GM12891 (cell line): ENCODE data around the gene CHCHD4.

Source experiments
- POLR2A ChIP-seq: IDR thresholded peaks from 2 replicates; pipeline ENCODE4 v1.6.1; 2011; ENCODE audit warnings: low read depth, low read length, control low read depth
- POLR2AphosphoS5 ChIP-seq: IDR thresholded peaks from 2 replicates; pipeline ENCODE4 v1.6.1; 2011; ENCODE audit warnings: low read depth, low read length, control low read depth
- SPI1 ChIP-seq: IDR thresholded peaks from 2 replicates; pipeline ENCODE4 v1.6.1; 2011; ENCODE audit warnings: low read depth, low read length, control low read depth
- TAF1 ChIP-seq: IDR thresholded peaks from 2 replicates; pipeline ENCODE4 v1.6.1; 2011; ENCODE audit warnings: low read depth, low read length, control low read depth

- no peak for TF ChIP-seq POLR2AphosphoS5
- TF ChIP-seq POLR2A = no peak; the same call in 1 of the 2 replicates
- no peak for TF ChIP-seq TAF1
- TF ChIP-seq SPI1 = no peak
Measured at GRCh38 chr3:14143271-14144225, 18.9 kb upstream of the CHCHD4 start.
